GM06990 (cell line): ENCODE data around the gene XIST.

Experiments used
- DNase-seq: peaks from one replicate; pipeline ENCODE4 v3.0.0-alpha.2; 2011; ENCODE audit not compliant: insufficient read length; ENCODE audit errors: extremely low read depth
- H3K27me3 ChIP-seq: replicated peaks from 2 replicates; pipeline ENCODE4 v1.6.0; 2011; ENCODE audit warnings: low read length; ENCODE audit not compliant: control insufficient read depth, insufficient read depth
- H3K36me3 ChIP-seq: 2 replicates; pipeline ENCODE4 v1.5.1; 2011; ENCODE audit warnings: low read length; ENCODE audit not compliant: control insufficient read depth, insufficient read depth
- H3K4me3 ChIP-seq: replicated peaks from 2 replicates; pipeline ENCODE4 v1.5.1; 2011; ENCODE audit warnings: low read depth, mild to moderate bottlenecking, control low read depth, low read length
- CTCF ChIP-seq: IDR thresholded peaks from 2 replicates; pipeline ENCODE4 v1.5.1; 2011; ENCODE audit warnings: low read length, control low read depth, mild to moderate bottlenecking, inconsistent platforms; ENCODE audit not compliant: insufficient read depth, poor library complexity, severe bottlenecking

The XIST gene

GRCh38 chrX:73842541-73843234 is 9.8 kb downstream of the XIST start:
- no peak for DNase-seq
- H3K4me3 ChIP-seq: no peak overlapping the region

GRCh38 chrX:73841337-73841736 is 11.2 kb downstream of the XIST start:
- H3K36me3 ChIP-seq: no peaks in the 10 kb centered on the region; the same call in 1 of the 2 replicates
- H3K4me3 ChIP-seq: no peak overlapping the region
- no peaks in the 10 kb centered on the region for H3K27me3 ChIP-seq
- no peak for TF ChIP-seq CTCF
- no peak for DNase-seq

More at GRCh38 chrX:73842541-73843234, 9.8 kb downstream of the XIST start:
- Histone ChIP-seq H3K27me3 (no peaks in the 10 kb centered on the region), H3K36me3 (no peaks in the 10 kb centered on the region; the same call in 1 of the 2 replicates)
- TF ChIP-seq CTCF: no peak

GRCh38 chrX:73840120-73840924 is 12.2 kb downstream of the XIST start:
- Histone ChIP-seq H3K27me3 (no peaks in the 10 kb centered on the region), H3K36me3 (no peaks in the 10 kb centered on the region; the same call in 1 of the 2 replicates), H3K4me3 (no peak overlapping the region)
- TF ChIP-seq CTCF: no peak
- DNase-seq: no peak

- DNase-seq: no peak
- Histone ChIP-seq H3K27me3 (no peaks in the 10 kb centered on the region), H3K36me3 (no peaks in the 10 kb centered on the region; the same call in 1 of the 2 replicates), H3K4me3 (no peak overlapping the region)
- no peak for TF ChIP-seq CTCF
Observed at GRCh38 chrX:73839152-73839551, 13.4 kb downstream of the XIST start.

- no peaks in the 10 kb centered on the region for H3K27me3 ChIP-seq
- no peak for DNase-seq
- H3K36me3 ChIP-seq: no peaks in the 10 kb centered on the region; the same call in none of the 2 replicates
- H3K4me3 ChIP-seq: no peak overlapping the region
- no peak for TF ChIP-seq CTCF
Observed at GRCh38 chrX:73838123-73838522, 14.4 kb downstream of the XIST start.
